HS-5 (cell line): Measurements from ENCODE around the gene NIPAL1.
"Not testable (repeated sequence)": the region's sequence is repeated elsewhere in the genome, so short reads cannot be mapped to it uniquely, and the experiment has no call there.

Source experiments
- DNase-seq: peaks from one replicate; pipeline ENCODE4 v3.0.0-alpha.2; 2012; ENCODE audit warnings: low read depth

Gene NIPAL1

DNA sequence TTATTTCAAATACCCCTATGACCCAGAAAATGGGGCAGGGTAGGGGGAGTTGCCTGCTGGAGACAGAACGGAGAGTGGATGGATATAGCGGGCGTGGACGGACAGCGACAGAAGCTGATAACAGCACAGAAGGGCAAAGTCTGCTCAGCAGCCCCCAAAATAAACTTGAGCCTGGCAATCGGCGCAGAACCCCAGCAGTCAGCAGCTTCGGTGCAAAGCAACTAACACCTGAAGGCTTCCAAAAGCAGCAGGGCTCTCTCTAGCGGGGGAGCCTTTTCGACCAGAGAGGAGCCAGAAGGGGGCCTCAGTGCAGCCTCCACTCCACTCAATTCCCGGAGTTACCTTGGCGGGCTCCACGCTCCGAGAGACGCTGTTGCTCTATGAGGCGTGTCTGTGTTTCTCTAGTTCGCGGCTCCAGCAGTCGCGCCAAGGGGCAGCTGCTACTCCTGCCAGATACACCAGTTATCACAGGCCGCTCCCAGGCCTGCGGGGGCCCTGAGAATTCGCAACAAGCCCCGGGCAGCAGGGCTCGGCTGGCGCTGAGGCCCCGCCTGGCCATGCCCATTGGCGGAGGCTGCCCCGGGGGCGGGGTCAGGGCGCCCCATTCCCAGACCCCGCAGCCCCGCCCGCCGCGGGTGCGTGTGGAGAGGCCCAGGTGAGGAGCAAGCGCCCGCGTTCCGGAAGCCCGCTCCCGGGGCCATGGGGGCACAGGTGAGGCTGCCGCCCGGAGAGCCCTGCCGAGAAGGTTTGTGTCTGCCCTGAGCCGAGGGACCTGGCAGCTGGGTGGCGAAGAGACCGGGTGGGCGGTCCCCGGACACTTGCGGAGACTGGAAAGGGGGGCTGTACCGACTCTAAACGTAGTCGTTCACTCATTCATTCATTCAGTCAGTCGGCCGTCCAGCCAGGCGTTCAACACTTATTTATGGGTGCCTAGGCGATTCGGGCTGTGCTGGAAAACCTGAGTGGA is at the start of gene NIPAL1, which contains the start of gene CNGA1:
Gene NIPAL1, plus strand, starts transcription at position 632 of the 967 bp plus-strand sequence. Its CDS starts 68 bp downstream, at position 700.
Gene CNGA1, minus strand, starts transcription at position 541 of the 967 bp plus-strand sequence. CDS start 63,992 bp downstream, outside the sequence.
- DNase-seq: no peak

DNA sequence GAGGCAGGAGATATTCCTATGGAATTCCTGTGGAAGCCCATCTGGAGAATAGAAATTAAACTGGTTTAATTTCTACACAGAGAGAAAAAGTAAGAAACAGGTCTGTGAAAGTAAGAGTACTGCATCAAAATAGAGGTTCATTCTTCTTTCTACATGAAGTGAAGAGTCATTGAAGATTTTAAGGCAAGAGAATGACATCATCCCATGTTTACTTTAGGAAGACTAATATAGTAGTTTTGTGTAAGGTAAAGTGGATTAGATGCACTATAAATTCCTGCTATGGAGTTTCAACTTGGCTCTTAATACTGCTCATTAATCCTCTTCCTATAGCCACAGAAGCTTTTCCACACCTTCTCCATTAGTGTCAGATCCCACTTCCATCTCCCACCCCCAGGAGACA is 47.7 kb upstream of the NIPAL1 start:
- no peak for DNase-seq

GRCh38 chr4:47972181-47972580 is 44.4 kb upstream of the NIPAL1 start:
- DNase-seq: no peak

DNA sequence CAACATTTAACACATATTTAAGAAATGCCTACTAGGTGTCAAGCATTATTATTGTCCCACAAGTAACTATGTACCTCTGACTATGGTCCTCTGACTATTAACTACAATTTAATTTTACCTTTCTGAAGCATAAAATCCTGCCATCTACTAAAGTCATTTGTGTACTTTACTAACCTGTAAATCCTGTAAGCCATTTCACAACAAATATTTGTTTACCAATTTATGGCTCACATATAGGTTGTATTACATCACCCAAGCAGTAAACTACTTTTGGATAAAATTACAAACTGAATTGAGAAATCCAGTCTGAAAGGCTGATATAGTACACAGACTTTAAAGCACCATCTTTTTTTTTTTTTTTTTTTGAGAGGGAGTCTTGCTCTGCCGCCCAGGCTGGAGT is 43.9 kb upstream of the NIPAL1 start:
- DNase-seq: no peak

- DNase-seq: no peak
Measured at GRCh38 chr4:47974566-47974965, 42.0 kb upstream of the NIPAL1 start.

GRCh38 chr4:47990145-47990544 is 26.4 kb upstream of the NIPAL1 start:
- no peak for DNase-seq

DNA sequence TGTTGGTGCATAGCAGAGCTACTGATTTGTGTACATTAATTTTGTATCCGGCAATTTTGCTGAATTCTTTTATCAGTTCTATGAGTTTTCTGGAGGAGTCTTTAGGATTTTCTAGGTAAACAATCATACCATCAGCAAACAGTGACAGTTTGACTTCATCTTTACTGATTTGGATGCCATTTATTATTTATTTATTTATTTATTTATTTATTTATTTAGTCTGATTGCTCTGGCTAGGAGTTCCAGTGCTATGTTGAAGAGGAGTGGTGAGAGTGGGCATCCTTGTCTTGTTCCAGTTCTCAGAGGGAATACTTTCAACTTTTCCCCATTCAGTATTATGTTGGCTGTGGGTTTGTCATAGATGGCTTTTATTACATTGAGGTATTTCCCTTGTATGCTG is 24.1 kb upstream of the NIPAL1 start:
- DNase-seq: not testable (repeated sequence)

DNA sequence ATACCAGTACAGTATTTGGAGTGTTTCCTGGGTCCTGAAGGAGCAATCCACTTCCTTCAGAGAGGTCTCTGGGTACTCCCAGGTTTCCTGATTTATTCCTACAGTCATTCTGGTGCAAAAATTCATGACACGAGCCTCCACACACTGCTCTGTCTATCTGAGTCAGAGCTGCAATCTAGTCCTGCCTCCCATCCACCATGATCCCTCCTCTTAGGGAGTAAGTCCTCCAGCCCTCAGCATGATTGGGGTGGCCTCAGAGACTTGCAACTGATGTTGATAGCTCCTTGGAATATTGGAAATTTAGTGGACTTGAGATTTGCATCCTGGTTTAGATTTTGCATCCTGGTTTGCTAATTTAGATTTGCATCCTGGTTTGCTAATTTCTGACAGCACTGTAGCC is 20.6 kb upstream of the NIPAL1 start:
- no peak for DNase-seq

DNA sequence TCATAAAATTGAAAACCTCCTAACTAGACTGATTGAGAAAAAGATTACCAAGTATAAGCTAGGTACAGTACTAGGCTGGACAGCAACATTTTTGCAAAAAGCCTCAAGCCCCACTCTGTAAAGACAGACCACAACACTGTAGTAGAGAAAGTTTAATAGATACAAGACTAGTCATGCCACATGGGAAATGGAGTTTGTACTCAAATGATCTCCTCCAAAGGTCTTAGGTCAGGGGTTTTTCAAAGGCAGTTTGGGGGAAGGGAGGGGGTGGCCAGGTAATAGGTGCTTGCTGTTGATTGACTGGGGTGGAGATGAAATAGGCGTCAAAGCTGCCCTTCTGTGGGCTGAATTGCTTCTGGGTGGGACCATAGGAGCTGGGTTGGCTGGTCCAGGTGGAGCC is 14.3 kb upstream of the NIPAL1 start:
- DNase-seq: no peak

DNA sequence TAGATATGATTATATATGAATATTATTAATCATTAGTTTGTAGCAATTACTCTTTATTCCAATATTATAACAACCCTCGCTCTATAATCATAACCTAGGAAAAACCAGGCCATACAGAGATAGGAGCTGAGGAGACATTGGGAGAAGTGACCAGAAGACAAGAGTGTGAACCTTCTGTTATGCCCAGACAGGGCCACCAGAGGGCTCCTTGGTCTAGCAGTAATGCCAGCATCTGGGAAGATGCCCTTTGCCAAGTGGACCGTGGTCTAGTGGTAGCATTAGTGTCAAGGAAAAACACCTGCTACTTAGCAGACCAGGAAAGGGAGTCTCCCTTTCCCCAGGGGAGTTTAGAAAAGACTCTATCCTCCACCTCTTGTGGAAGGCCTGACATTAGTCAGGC is 13.0 kb upstream of the NIPAL1 start:
- DNase-seq: not testable (repeated sequence)

- DNase-seq: no peak
Measured at GRCh38 chr4:48005781-48006180, 10.8 kb upstream of the NIPAL1 start.

- no peak for DNase-seq
Measured at GRCh38 chr4:48008021-48008596, 8.5 kb upstream of the NIPAL1 start.

- DNase-seq: not testable (repeated sequence)
Measured at GRCh38 chr4:48010906-48011305, 5.7 kb upstream of the NIPAL1 start.

- DNase-seq: no peak
Measured at GRCh38 chr4:48011722-48012121, 4.8 kb upstream of the NIPAL1 start.

DNA sequence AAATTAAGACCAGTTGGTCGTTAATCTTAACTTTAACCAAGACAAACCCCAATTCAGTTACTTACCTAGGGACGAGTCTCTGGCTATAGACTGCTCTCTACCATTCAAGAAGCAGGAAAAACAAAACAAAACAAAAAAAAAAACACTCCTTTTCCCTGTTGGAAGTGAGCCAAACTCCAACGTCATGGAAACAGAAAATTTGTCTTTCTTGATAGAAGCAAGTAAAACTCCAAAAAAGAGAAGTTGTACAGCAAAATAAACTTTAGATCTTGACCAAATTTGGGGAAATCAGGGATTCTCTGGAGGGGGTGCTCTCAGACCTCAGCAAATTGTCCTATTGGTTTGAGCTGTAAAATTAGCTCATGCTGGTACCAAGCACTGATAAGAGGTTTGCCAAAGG is 3.7 kb upstream of the NIPAL1 start:
- DNase-seq: no peak

DNA sequence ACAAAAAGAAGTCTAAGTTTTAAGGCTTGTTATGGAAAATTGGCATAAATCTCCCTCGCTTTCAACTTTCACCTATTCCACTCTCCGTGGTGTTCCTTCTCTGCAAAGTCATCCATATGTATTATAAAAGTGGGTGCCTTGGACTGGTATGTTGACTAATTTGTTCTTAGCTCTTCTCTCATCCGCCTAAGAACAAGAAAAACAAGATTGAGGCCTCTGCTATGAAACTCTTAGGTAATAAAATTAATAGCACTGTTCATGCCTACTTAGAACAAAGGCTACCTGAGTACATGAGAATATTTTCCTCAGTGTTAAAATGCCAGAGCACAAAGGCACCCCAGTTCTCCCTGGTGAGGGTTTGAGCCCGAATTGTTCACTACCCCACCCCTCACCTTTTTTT is 1.4 kb upstream of the NIPAL1 start:
- no peak for DNase-seq

DNA sequence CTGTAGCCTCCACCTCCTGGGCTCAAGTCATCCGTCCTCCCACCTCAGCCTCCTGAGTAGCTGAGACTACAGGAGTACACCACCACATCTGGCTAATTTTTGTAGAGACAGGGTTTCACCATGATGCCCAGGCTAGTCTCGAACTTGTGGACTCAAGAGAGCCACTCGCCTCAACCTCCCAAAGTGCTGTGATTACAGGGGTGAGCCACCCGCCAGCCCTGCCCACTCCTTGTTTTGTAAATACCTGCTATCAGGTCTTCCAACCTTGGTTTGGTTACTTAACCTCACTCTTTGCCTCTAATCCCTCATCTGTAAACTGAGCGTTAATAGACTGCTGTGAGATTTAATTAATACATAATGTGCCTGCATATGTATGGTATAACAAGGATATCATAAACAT is 894 bp upstream of the NIPAL1 start:
- no peak for DNase-seq

DNA sequence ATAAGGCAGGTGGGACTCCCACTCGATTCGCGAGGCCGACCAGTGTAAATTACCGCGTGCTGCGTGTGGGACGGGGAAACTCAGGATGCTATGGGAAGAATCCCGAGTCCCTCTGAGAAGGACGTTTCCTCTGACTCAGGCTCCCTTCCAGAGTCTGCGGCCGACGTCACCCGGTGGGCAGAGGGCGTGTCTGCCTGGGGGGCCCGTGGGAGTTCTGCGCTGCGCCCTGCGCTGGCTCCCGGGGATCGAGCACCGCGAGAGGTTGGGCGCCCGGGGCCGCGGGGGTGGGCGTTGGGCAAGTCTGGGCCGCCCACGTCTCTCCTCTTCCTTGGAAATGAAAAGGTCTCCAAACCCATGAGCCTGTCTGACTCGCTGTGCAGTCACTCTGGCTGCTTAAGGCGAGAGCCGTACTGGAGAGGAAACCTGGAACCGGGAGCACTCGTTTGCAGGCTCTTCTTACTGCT is 568 bp downstream of the NIPAL1 start:
- peak; percentile 38 for DNase-seq

GRCh38 chr4:48018112-48018511 is 1.5 kb downstream of the NIPAL1 start:
- DNase-seq: no peak

- DNase-seq: no peak
Measured at GRCh38 chr4:48021100-48021499, 4.5 kb downstream of the NIPAL1 start.

- DNase-seq: no peak
Measured at GRCh38 chr4:48022192-48022799, 5.7 kb downstream of the NIPAL1 start.

- no peak for DNase-seq
Measured at GRCh38 chr4:48024522-48024921, 8.0 kb downstream of the NIPAL1 start.

- no peak for DNase-seq
Measured at GRCh38 chr4:48025005-48025404, 8.4 kb downstream of the NIPAL1 start.
